Hepatocyte (in vitro differentiated cells): ENCODE results near the gene ADIPOR1. TPM values are rescaled to one million over a fixed set of nuclear protein-coding genes. Genes with fewer than 3 reads are reported as not detected.
A peak's percentile ranks its signal among the peaks of the same experiment; 100 is the strongest.

Source experiments
- DNase-seq: peaks from one replicate; pipeline ENCODE4 v3.0.0-alpha.2; 2016; ENCODE audit warnings: low spot score
- H2AFZ ChIP-seq: fragments of 200-600 bp; sonication (generic); 2 replicates; pipeline ENCODE4 v1.6.0; 2016; ENCODE audit warnings: antibody characterized with exemption, mild to moderate bottlenecking
- H3K27ac ChIP-seq: fragments of 200-600 bp; sonication (generic); 2 replicates; pipeline ENCODE4 v1.5.1; 2016; ENCODE audit warnings: mild to moderate bottlenecking
- H3K27me3 ChIP-seq: fragments of 200-600 bp; sonication (generic); 2 replicates; pipeline ENCODE4 v1.6.1; 2016
- H3K36me3 ChIP-seq: fragments of 200-600 bp; sonication (generic); replicated peaks from 2 replicates; pipeline ENCODE4 v1.5.1; 2016; ENCODE audit warnings: low read depth; ENCODE audit not compliant: insufficient read depth
- H3K4me1 ChIP-seq: fragments of 200-600 bp; sonication (generic); 2 replicates; pipeline ENCODE4 v1.5.1; 2016; ENCODE audit warnings: mild to moderate bottlenecking, moderate library complexity; ENCODE audit not compliant: insufficient read depth
- H3K4me2 ChIP-seq: fragments of 200-600 bp; sonication (generic); 2 replicates; pipeline ENCODE4 v1.6.0; 2016
- H3K4me3 ChIP-seq: fragments of 200-600 bp; sonication (generic); 2 replicates; pipeline ENCODE4 v1.5.1; 2016; ENCODE audit warnings: mild to moderate bottlenecking
- H3K79me2 ChIP-seq: fragments of 200-600 bp; sonication (generic); 2 replicates; pipeline ENCODE4 v1.6.0; 2017; ENCODE audit warnings: mild to moderate bottlenecking
- H3K9me2 ChIP-seq: fragments of 200-600 bp; sonication (generic); replicated peaks from 2 replicates; pipeline ENCODE4 v1.6.0; 2017; ENCODE audit warnings: mild to moderate bottlenecking; ENCODE audit not compliant: insufficient read depth
- H3K9me3 ChIP-seq: fragments of 200-600 bp; sonication (generic); 2 replicates; pipeline ENCODE4 v1.5.1; 2016; ENCODE audit warnings: low read depth, mild to moderate bottlenecking
- H4K20me1 ChIP-seq: fragments of 200-600 bp; sonication (generic); 2 replicates; pipeline ENCODE4 v1.6.0; 2016; ENCODE audit warnings: mild to moderate bottlenecking; ENCODE audit not compliant: insufficient read depth, poor library complexity, severe bottlenecking
- CTCF ChIP-seq: fragments of 200-600 bp; sonication (generic); IDR thresholded peaks from 2 replicates; pipeline ENCODE4 v1.5.1; 2016; ENCODE audit warnings: antibody characterized with exemption, mild to moderate bottlenecking; ENCODE audit not compliant: poor library complexity
- EZH2 ChIP-seq: fragments of 200-600 bp; sonication (generic); IDR thresholded peaks from 2 replicates; pipeline ENCODE4 v1.6.1; 2016; ENCODE audit warnings: antibody characterized with exemption, mild to moderate bottlenecking, borderline replicate concordance
- EZH2phosphoT487 ChIP-seq: fragments of 200-600 bp; sonication (generic); IDR thresholded peaks from one replicate; pipeline ENCODE4 v1.6.1; 2018; ENCODE audit warnings: antibody characterized with exemption, mild to moderate bottlenecking, low read depth, moderate library complexity; ENCODE audit not compliant: unreplicated experiment, severe bottlenecking
- WGBS: methylation state at CpG from one replicate; pipeline ENCODE4 v1.1.6; 2016; ENCODE audit warnings: low lambda C conversion rate; ENCODE audit errors: missing lambda C conversion rate; 5-methylcytosine and 5-hydroxymethylcytosine counted together
- polyA plus RNA-seq: library from polyadenylated mRNA; unstranded; fragments of >200 nt; fragmentation: Nextera tagmentation; extraction: Ambion mirVana; gene quantifications from 2 replicates; pipeline ENCODE4 v1.2.1, GENCODE V29; 2016
- total RNA-seq: library from RNA; depleted of rRNA; stranded (reverse); fragments of >200 nt; gene quantifications from 2 replicates; pipeline ENCODE4 v1.2.3, GENCODE V29; 2014

ADIPOR1 gene
- total and polyA plus RNA-seq, 2 experiments from 2014 or later, result 75.7 to 121 TPM

GRCh38 chr1:202998836-202999750, 41.0 kb upstream of the ADIPOR1 start:
- Histone ChIP-seq H3K4me2 (no peak overlapping the region), H3K4me3 (no peak overlapping the region), H4K20me1 (no peaks in the 10 kb centered on the region), H3K4me1 (no peaks in the 10 kb centered on the region), H3K27me3 (peaks cover 30% of the 10 kb centered on the region), H3K36me3 (no peaks in the 10 kb centered on the region), H3K9me3 (no peaks in the 10 kb centered on the region), H2AFZ (no peak overlapping the region), H3K9me2 (no peaks in the 10 kb centered on the region), H3K79me2 (no peaks in the 10 kb centered on the region), H3K27ac (no peak overlapping the region)
- peak; percentile 74 for DNase-seq
- WGBS, result 62% methylated on average over 14 of the region's 14 CpGs
- TF ChIP-seq CTCF (peak; percentile 87), EZH2 (no peak)

- no peak for DNase-seq
- TF ChIP-seq EZH2, result no peak
- TF ChIP-seq EZH2phosphoT487, result no peak
- TF ChIP-seq CTCF, result no peak
- Histone ChIP-seq H3K4me1 (no peaks in the 10 kb centered on the region), H3K9me2 (no peaks in the 10 kb centered on the region), H4K20me1 (no peaks in the 10 kb centered on the region), H3K27me3 (peaks cover 34% of the 10 kb centered on the region), H3K9me3 (no peaks in the 10 kb centered on the region), H2AFZ (no peak overlapping the region), H3K36me3 (no peaks in the 10 kb centered on the region), H3K79me2 (no peaks in the 10 kb centered on the region), H3K4me3 (no peak overlapping the region), H3K27ac (no peak overlapping the region), H3K4me2 (no peak overlapping the region)
- 64% methylated on average over 3 of the region's 3 CpGs for WGBS
These were observed 36.6 kb upstream of the ADIPOR1 start for GRCh38 chr1:202994756-202995155.

- no peaks in the 10 kb centered on the region for H3K9me2 ChIP-seq
- peaks cover 15% of the 10 kb centered on the region for H3K27me3 ChIP-seq
- no peak overlapping the region for H3K27ac ChIP-seq
- H3K4me3 ChIP-seq, result no peak overlapping the region
- no peaks in the 10 kb centered on the region for H3K9me3 ChIP-seq
- H3K4me2 ChIP-seq, result no peak overlapping the region
- H3K4me1 ChIP-seq, result no peaks in the 10 kb centered on the region
- no peaks in the 10 kb centered on the region for H4K20me1 ChIP-seq
- no peak for TF ChIP-seq EZH2
- TF ChIP-seq EZH2phosphoT487, result no peak
- TF ChIP-seq CTCF, result no peak
- H3K79me2 ChIP-seq, result no peaks in the 10 kb centered on the region
- no peak for DNase-seq
- no peak overlapping the region for H2AFZ ChIP-seq
- H3K36me3 ChIP-seq, result no peaks in the 10 kb centered on the region
These were observed 33.0 kb upstream of the ADIPOR1 start for GRCh38 chr1:202991112-202991511.
